HepG2 (cell line): ENCODE results near the gene SH2D3C. TPM values are rescaled to one million over a fixed set of nuclear protein-coding genes. Genes with fewer than 3 reads are reported as not detected.

Experiments used
- DRAP1 ChIP-seq: IDR thresholded peaks from 2 replicates; pipeline ENCODE4 v1.6.1; 2016; ENCODE audit warnings: missing genetic modification reagents, missing compliant biosample characterization
- GABPB1 ChIP-seq: IDR thresholded peaks from 2 replicates; pipeline ENCODE4 v1.6.1; 2016; ENCODE audit warnings: mild to moderate bottlenecking, missing genetic modification reagents, moderate library complexity, missing compliant biosample characterization
- HOXD1 ChIP-seq: sonication (generic); formaldehyde crosslinking; IDR thresholded peaks from 2 replicates; pipeline ENCODE4 v1.5.0; 2020; ENCODE audit warnings: missing genetic modification reagents
- MEIS1 ChIP-seq: sonication (generic); formaldehyde crosslinking; IDR thresholded peaks from 2 replicates; pipeline ENCODE4 v1.9.0; 2021; ENCODE audit warnings: mild to moderate bottlenecking, missing genetic modification reagents, moderate library complexity, borderline replicate concordance
- MIXL1 ChIP-seq: IDR thresholded peaks from 2 replicates; pipeline ENCODE4 v1.6.1; 2016
- MLXIP ChIP-seq: sonication (generic); formaldehyde crosslinking; IDR thresholded peaks from 2 replicates; pipeline ENCODE4 v1.9.0; 2021; ENCODE audit warnings: missing genetic modification reagents, borderline replicate concordance
- MYNN ChIP-seq: sonication (generic); formaldehyde crosslinking; IDR thresholded peaks from 2 replicates; pipeline ENCODE4 v1.4.0; 2020; ENCODE audit warnings: mild to moderate bottlenecking, low read depth, missing genetic modification reagents
- PPARG ChIP-seq: conservative IDR thresholded peaks from 2 replicates; pipeline ENCODE4 v1.6.1; 2016; ENCODE audit warnings: missing biosample characterization, missing genetic modification reagents
- SKIL ChIP-seq: sonication (generic); formaldehyde crosslinking; IDR thresholded peaks from 2 replicates; pipeline ENCODE4 v1.8.0; 2022; ENCODE audit warnings: missing genetic modification reagents, mild to moderate bottlenecking, moderate library complexity, borderline replicate concordance
- SMYD3 ChIP-seq: sonication (generic); formaldehyde crosslinking; IDR thresholded peaks from 2 replicates; pipeline ENCODE4 v1.8.1; 2023; ENCODE audit warnings: mild to moderate bottlenecking, missing genetic modification reagents
- THRA ChIP-seq: sonication (generic); formaldehyde crosslinking; IDR thresholded peaks from 2 replicates; pipeline ENCODE4 v1.4.0; 2020; ENCODE audit warnings: missing genetic modification reagents, borderline replicate concordance
- TMF1 ChIP-seq: sonication (generic); formaldehyde crosslinking; IDR thresholded peaks from 2 replicates; pipeline ENCODE4 v1.8.1; 2022; ENCODE audit warnings: low read depth, missing genetic modification reagents
- U2AF2 ChIP-seq: fragments of 200-400 bp; formaldehyde crosslinking; IDR thresholded peaks from 2 replicates; pipeline ENCODE4 v1.6.1; 2017; ENCODE audit warnings: low read depth, mild to moderate bottlenecking, low read length
- YEATS4 ChIP-seq: sonication (generic); formaldehyde crosslinking; IDR thresholded peaks from 2 replicates; pipeline ENCODE4 v1.4.0; 2020; ENCODE audit warnings: missing genetic modification reagents, borderline replicate concordance
- ZBTB8A ChIP-seq: sonication (generic); formaldehyde crosslinking; IDR thresholded peaks from 2 replicates; pipeline ENCODE4 v1.4.0; 2020; ENCODE audit warnings: mild to moderate bottlenecking, low read depth, missing genetic modification reagents, borderline replicate concordance
- ZFP41 ChIP-seq: sonication (generic); formaldehyde crosslinking; IDR thresholded peaks from 2 replicates; pipeline ENCODE4 v1.4.0; 2020; ENCODE audit warnings: mild to moderate bottlenecking, missing genetic modification reagents, borderline replicate concordance
- ZIK1 ChIP-seq: sonication (generic); formaldehyde crosslinking; IDR thresholded peaks from 2 replicates; pipeline ENCODE4 v1.5.0; 2020; ENCODE audit warnings: mild to moderate bottlenecking, low read depth, missing genetic modification reagents, borderline replicate concordance
- ZNF143 ChIP-seq: sonication (generic); formaldehyde crosslinking; IDR thresholded peaks from 2 replicates; pipeline ENCODE4 v1.4.0; 2020; ENCODE audit warnings: missing genetic modification reagents
- ZNF317 ChIP-seq: sonication (generic); formaldehyde crosslinking; IDR thresholded peaks from 2 replicates; pipeline ENCODE4 v1.5.0; 2020; ENCODE audit warnings: mild to moderate bottlenecking, missing genetic modification reagents
- ZNF556 ChIP-seq: sonication (generic); formaldehyde crosslinking; IDR thresholded peaks from 2 replicates; pipeline ENCODE4 v1.4.0; 2020; ENCODE audit warnings: mild to moderate bottlenecking, missing genetic modification reagents, borderline replicate concordance
- ZNF619 ChIP-seq: sonication (generic); formaldehyde crosslinking; IDR thresholded peaks from 2 replicates; pipeline ENCODE4 v1.4.0; 2020; ENCODE audit warnings: mild to moderate bottlenecking, missing genetic modification reagents
- ZNF709 ChIP-seq: sonication (generic); formaldehyde crosslinking; IDR thresholded peaks from 2 replicates; pipeline ENCODE4 v1.5.0; 2020; ENCODE audit warnings: mild to moderate bottlenecking, missing genetic modification reagents
- polyA plus RNA-seq, 8 experiments: library from polyadenylated mRNA; depleted of rRNA in 3 of 8; stranded (reverse) in 7 of 8; unstranded in 1 of 8; fragments of >200 nt; fragmentation: Illumina TruSeq in 4 of 8; extraction: Trizol in 4 of 8; gene quantifications; 2 replicates each; pipeline versions ENCODE4 v1.2.1 to v1.2.3, GENCODE V29; 2011 to 2016; ENCODE audit warnings: low read depth in 4 of 8, missing spikeins in 1 of 8, mixed read lengths in 1 of 8; ENCODE audit not compliant: insufficient read depth in 1 of 8
- total RNA-seq, 5 experiments: library from RNA; depleted of rRNA; stranded (reverse); fragments of >200 nt; fragmentation: Illumina TruSeq; extraction: Trizol; gene quantifications; 2 replicates each; pipeline ENCODE4 v1.2.3, GENCODE V29; 2016; ENCODE audit warnings: low read depth in 1 of 5

SH2D3C gene
- total and polyA plus RNA-seq, 2 of the 13 experiments (the other 11 are each of a cell fraction or from before 2014, with no cell fraction given), result not detected

GRCh38 chr9:127734747-127735529 is 43.5 kb downstream of the SH2D3C start, which contains the start of gene TOR2A (continued):
- TF ChIP-seq HOXD1 (peak; percentile 72; the same call in 1 of the 2 replicates), GABPB1 (peak; percentile 93), ZNF556 (CRISPR knock-in tag) (peak; percentile 61), YEATS4 (CRISPR knock-in tag) (peak; percentile 89), MLXIP (CRISPR knock-in tag) (no peak), PPARG (peak; percentile 12), ZNF317 (CRISPR knock-in tag) (no peak), THRA (CRISPR knock-in tag) (0 out of 2 replicates have a peak, but pooled peaks have one; percentile 22), MEIS1 (peak; percentile 68; the same call in 1 of the 2 replicates), ZNF619 (CRISPR knock-in tag) (0 out of 2 replicates have a peak, but pooled peaks have one; percentile 63), ZFP41 (CRISPR knock-in tag) (no peak), MIXL1 (CRISPR knock-in tag) (peak; percentile 52; the same call in 1 of the 2 replicates), ZNF709 (CRISPR knock-in tag) (0 out of 2 replicates have a peak, but pooled peaks have one; percentile 36), SMYD3 (peak; percentile 26; the same call in 1 of the 2 replicates), TMF1 (CRISPR knock-in tag) (0 out of 2 replicates have a peak, but pooled peaks have one; percentile 76), MYNN (CRISPR knock-in tag) (peak; percentile 99), ZNF143 (CRISPR knock-in tag) (peak; percentile 97), DRAP1 (CRISPR knock-in tag) (peak; percentile 36; the same call in 1 of the 2 replicates), ZIK1 (CRISPR knock-in tag) (0 out of 2 replicates have a peak, but pooled peaks have one; percentile 4), U2AF2 (0 out of 2 replicates have a peak, but pooled peaks have one; percentile 70), SKIL (CRISPR knock-in tag) (no peak), ZBTB8A (no peak)
